ENCODE data around the gene MCOLN3.

Gene MCOLN3

GRCh38 chr1:85030536-85030935 lies 17.8 kb downstream of the MCOLN3 start:
- Histone ChIP-seq H3K4me3 (replicated peaks; ENCODE audit: insufficient read depth, low read length) (no peak overlapping the region), H3K27me3 (ENCODE audit: insufficient read depth, poor library complexity, severe bottlenecking) (peaks cover 2% of the 10 kb centered on the region), H3K27ac (replicated peaks) (no peak overlapping the region)
- TF ChIP-seq POLR2AphosphoS5 (IDR thresholded peaks at IDR 0.05; ENCODE audit: low read depth) (no peak), REST (IDR thresholded peaks at IDR 0.05; ENCODE audit: insufficient replicate concordance, low read depth) (no peak), GABPA (IDR thresholded peaks at IDR 0.05; ENCODE audit: low read depth) (no peak), SPI1 (IDR thresholded peaks at IDR 0.05; ENCODE audit: borderline replicate concordance, low read depth) (no peak)
- TF ChIP-seq, protein P1, sequence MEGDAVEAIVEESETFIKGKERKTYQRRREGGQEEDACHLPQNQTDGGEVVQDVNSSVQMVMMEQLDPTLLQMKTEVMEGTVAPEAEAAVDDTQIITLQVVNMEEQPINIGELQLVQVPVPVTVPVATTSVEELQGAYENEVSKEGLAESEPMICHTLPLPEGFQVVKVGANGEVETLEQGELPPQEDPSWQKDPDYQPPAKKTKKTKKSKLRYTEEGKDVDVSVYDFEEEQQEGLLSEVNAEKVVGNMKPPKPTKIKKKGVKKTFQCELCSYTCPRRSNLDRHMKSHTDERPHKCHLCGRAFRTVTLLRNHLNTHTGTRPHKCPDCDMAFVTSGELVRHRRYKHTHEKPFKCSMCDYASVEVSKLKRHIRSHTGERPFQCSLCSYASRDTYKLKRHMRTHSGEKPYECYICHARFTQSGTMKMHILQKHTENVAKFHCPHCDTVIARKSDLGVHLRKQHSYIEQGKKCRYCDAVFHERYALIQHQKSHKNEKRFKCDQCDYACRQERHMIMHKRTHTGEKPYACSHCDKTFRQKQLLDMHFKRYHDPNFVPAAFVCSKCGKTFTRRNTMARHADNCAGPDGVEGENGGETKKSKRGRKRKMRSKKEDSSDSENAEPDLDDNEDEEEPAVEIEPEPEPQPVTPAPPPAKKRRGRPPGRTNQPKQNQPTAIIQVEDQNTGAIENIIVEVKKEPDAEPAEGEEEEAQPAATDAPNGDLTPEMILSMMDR (IDR thresholded peaks at IDR 0.05; ENCODE audit: insufficient read depth, low read length) = no peak
- DNase-seq (ENCODE audit: low read depth in 1 of 2, low spot score in 1 of 2) = no peak

- H3K4me3 ChIP-seq (replicated peaks; ENCODE audit: insufficient read depth, low read length) = no peak overlapping the region
- H3K27ac ChIP-seq (replicated peaks) = no peak overlapping the region
- H3K27me3 ChIP-seq (ENCODE audit: insufficient read depth, poor library complexity, severe bottlenecking) = peaks cover 2% of the 10 kb centered on the region
- no peak for DNase-seq (ENCODE audit: low read depth in 1 of 2, low spot score in 1 of 2)
- TF ChIP-seq GABPA (IDR thresholded peaks at IDR 0.05; ENCODE audit: low read depth) (no peak), SPI1 (IDR thresholded peaks at IDR 0.05; ENCODE audit: borderline replicate concordance, low read depth) (no peak), POLR2AphosphoS5 (IDR thresholded peaks at IDR 0.05; ENCODE audit: low read depth) (no peak), REST (IDR thresholded peaks at IDR 0.05; ENCODE audit: insufficient replicate concordance, low read depth) (no peak)
- TF ChIP-seq, protein P1 (IDR thresholded peaks at IDR 0.05; ENCODE audit: insufficient read depth, low read length) = no peak
Observed at GRCh38 chr1:85028151-85028550, 20.1 kb downstream of the MCOLN3 start.

GRCh38 chr1:85027242-85027983 lies 20.9 kb downstream of the MCOLN3 start:
- no peaks in the 10 kb centered on the region for H3K27me3 ChIP-seq (ENCODE audit: insufficient read depth, poor library complexity, severe bottlenecking)
- H3K4me3 ChIP-seq (replicated peaks; ENCODE audit: insufficient read depth, low read length) = no peak overlapping the region
- TF ChIP-seq SPI1 (IDR thresholded peaks at IDR 0.05; ENCODE audit: borderline replicate concordance, low read depth) (no peak), REST (IDR thresholded peaks at IDR 0.05; ENCODE audit: insufficient replicate concordance, low read depth) (no peak), POLR2AphosphoS5 (IDR thresholded peaks at IDR 0.05; ENCODE audit: low read depth) (no peak), GABPA (IDR thresholded peaks at IDR 0.05; ENCODE audit: low read depth) (no peak)
- TF ChIP-seq, protein P1 (IDR thresholded peaks at IDR 0.05; ENCODE audit: insufficient read depth, low read length) = no peak
- no peak for DNase-seq (ENCODE audit: low read depth in 1 of 2, low spot score in 1 of 2)
- H3K27ac ChIP-seq (replicated peaks) = no peak overlapping the region

Measured in HL-60 (cell line).